Neural cell (in vitro differentiated cells): ENCODE measurements around the gene HTD2.

Source experiments
- RAD21 ChIP-seq: fragments of 450-650 bp; conservative IDR thresholded peaks from 2 replicates; pipeline ENCODE4 v1.6.1; 2014; ENCODE audit warnings: antibody characterized with exemption, mild to moderate bottlenecking, moderate library complexity
- SMC3 ChIP-seq: fragments of 450-650 bp; conservative IDR thresholded peaks from 2 replicates; pipeline ENCODE4 v1.6.1; 2014; ENCODE audit warnings: antibody characterized with exemption, mild to moderate bottlenecking, moderate library complexity; ENCODE audit not compliant: poor library complexity
- TAF1 ChIP-seq: IDR thresholded peaks from 2 replicates; pipeline ENCODE4 v1.6.1; 2012; ENCODE audit warnings: low read depth
- TF ChIP-seq, protein P1 (sequence below): fragments of 450-650 bp; IDR thresholded peaks from 2 replicates; pipeline ENCODE4 v1.5.1; 2014; ENCODE audit warnings: antibody characterized with exemption, mild to moderate bottlenecking, moderate library complexity; ENCODE audit not compliant: poor library complexity, severe bottlenecking
- TF ChIP-seq, protein P2 (sequence below): IDR thresholded peaks from 2 replicates; pipeline ENCODE4 v1.6.1; 2012; ENCODE audit warnings: borderline replicate concordance

DNA sequence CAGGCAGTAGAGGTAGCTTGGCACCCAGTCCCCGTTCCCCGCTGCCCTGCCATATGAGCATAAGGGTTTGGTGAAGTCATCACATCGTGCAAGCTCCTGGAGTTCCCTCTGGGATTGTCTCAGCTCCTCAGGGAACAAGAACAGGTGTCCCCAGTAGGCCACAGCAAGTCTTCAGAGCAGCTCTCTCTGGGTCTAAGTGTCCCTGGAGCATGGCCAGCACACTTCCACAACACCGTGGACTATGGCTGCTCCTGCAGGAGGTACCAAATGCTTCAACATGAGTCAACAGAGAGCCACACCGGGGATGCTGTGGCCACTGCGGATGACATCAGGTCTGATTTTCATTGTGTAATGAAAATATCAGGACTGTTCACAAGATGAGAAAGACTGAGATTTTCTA is 45.6 kb upstream of the HTD2 start:
- TF ChIP-seq, protein P1, sequence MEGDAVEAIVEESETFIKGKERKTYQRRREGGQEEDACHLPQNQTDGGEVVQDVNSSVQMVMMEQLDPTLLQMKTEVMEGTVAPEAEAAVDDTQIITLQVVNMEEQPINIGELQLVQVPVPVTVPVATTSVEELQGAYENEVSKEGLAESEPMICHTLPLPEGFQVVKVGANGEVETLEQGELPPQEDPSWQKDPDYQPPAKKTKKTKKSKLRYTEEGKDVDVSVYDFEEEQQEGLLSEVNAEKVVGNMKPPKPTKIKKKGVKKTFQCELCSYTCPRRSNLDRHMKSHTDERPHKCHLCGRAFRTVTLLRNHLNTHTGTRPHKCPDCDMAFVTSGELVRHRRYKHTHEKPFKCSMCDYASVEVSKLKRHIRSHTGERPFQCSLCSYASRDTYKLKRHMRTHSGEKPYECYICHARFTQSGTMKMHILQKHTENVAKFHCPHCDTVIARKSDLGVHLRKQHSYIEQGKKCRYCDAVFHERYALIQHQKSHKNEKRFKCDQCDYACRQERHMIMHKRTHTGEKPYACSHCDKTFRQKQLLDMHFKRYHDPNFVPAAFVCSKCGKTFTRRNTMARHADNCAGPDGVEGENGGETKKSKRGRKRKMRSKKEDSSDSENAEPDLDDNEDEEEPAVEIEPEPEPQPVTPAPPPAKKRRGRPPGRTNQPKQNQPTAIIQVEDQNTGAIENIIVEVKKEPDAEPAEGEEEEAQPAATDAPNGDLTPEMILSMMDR: no peak
- TF ChIP-seq SMC3: no peak
- TF ChIP-seq, protein P2, sequence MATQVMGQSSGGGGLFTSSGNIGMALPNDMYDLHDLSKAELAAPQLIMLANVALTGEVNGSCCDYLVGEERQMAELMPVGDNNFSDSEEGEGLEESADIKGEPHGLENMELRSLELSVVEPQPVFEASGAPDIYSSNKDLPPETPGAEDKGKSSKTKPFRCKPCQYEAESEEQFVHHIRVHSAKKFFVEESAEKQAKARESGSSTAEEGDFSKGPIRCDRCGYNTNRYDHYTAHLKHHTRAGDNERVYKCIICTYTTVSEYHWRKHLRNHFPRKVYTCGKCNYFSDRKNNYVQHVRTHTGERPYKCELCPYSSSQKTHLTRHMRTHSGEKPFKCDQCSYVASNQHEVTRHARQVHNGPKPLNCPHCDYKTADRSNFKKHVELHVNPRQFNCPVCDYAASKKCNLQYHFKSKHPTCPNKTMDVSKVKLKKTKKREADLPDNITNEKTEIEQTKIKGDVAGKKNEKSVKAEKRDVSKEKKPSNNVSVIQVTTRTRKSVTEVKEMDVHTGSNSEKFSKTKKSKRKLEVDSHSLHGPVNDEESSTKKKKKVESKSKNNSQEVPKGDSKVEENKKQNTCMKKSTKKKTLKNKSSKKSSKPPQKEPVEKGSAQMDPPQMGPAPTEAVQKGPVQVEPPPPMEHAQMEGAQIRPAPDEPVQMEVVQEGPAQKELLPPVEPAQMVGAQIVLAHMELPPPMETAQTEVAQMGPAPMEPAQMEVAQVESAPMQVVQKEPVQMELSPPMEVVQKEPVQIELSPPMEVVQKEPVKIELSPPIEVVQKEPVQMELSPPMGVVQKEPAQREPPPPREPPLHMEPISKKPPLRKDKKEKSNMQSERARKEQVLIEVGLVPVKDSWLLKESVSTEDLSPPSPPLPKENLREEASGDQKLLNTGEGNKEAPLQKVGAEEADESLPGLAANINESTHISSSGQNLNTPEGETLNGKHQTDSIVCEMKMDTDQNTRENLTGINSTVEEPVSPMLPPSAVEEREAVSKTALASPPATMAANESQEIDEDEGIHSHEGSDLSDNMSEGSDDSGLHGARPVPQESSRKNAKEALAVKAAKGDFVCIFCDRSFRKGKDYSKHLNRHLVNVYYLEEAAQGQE: no peak
- TF ChIP-seq RAD21: no peak
- TF ChIP-seq TAF1: no peak
